ENCODE measurements around the gene CAT.
"Not testable (repeated sequence)": the region's sequence is repeated elsewhere in the genome, so short reads cannot be mapped to it uniquely, and the experiment has no call there.

CAT gene

DNA sequence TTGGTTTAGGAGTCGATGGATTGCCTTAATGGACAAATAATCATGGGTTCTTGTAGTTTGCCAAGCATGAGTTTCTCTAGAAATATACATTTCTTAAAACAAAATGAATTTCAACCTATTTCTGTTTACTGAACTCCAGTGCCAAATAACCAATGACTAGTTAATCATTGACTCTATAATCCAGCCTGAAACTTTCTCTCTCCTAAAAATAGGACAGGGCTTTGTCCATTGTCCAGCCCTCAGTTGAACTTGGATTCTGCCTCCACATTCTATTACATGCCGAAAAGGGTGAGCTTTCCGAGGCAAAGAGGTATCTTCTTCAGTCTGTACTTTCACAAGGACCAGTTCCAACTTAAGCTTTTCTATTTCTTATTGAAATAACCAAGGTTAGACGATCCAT, 23.2 kb upstream of the CAT start:
- H3K4me3 Mint-ChIP-seq, result no peak overlapping the region
- peaks cover 4% of the 10 kb centered on the region for H3K27me3 Mint-ChIP-seq
- peaks cover 11% of the 10 kb centered on the region for H3K36me3 Mint-ChIP-seq
- no peak overlapping the region for H3K27ac Mint-ChIP-seq
- H3K9me3 Mint-ChIP-seq (ENCODE audit: low read depth), result peaks cover 19% of the 10 kb centered on the region
- no peaks in the 10 kb centered on the region for H3K4me1 Mint-ChIP-seq (ENCODE audit: low read depth)

DNA sequence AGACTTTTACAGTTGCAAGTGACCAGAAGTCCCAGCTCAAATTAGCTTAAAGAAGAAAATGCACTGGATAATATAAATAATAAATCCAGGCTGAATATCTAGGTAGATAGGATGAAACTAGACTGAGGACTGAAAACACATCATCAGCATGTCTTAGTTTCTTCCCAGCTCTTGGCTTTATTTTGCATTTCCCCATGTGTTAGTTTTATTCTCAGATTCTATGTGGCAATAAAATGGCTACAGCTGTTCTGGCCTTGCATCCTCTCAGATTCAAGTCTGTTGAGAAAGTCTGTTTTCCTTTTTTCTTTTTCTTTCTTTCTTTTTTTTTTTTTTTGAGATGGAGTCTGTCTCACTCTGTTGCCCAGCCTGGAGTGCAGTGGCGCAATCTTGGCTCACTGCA, 22.6 kb upstream of the CAT start:
- Mint-ChIP-seq H3K27me3 (peaks cover 4% of the 10 kb centered on the region), H3K27ac (no peak overlapping the region), H3K36me3 (peaks cover 11% of the 10 kb centered on the region), H3K9me3 (ENCODE audit: low read depth) (peaks cover 19% of the 10 kb centered on the region), H3K4me1 (ENCODE audit: low read depth) (no peaks in the 10 kb centered on the region), H3K4me3 (no peak overlapping the region)

DNA sequence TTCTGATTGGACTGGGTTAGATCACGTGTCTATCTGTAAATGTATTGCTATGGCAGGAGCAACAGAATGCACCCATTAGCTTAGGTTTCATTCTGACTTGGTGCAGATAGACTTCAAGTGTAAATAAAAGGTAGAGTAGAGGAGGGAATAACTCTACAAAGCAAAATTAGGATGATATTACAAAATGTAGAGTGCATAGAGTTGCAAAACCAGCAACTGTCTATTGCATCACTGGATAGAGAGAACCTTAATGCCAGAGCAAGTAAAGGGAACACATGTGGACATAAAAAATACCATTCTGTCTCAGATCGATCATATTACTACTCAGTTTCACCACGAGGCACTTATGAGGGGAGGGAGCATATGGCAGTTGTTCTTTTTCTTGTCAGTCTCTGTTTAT, 22.0 kb upstream of the CAT start:
- Mint-ChIP-seq H3K9me3 (ENCODE audit: low read depth) (peaks cover 19% of the 10 kb centered on the region), H3K4me3 (no peak overlapping the region), H3K4me1 (ENCODE audit: low read depth) (no peaks in the 10 kb centered on the region), H3K27ac (no peak overlapping the region), H3K36me3 (peaks cover 11% of the 10 kb centered on the region), H3K27me3 (peaks cover 4% of the 10 kb centered on the region)

DNA sequence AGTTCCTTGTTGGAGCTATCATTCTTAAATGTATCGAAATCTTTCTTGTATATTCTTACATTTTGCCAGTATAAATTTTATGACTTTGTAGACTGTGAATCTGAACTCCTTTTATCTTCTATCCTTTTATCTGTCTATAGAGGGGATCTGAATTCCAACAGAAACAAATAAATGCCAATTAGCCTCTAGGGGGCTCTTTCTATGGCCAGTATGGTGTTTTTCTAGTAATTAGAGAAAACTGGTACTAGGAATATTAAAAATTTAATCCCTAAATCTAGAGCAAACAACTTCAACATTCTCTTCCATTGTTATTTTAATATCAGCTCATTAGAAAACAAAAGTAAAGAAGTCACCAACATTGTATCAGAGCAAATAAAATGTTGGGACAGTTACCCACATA, 21.5 kb upstream of the CAT start:
- Mint-ChIP-seq H3K4me3 (no peak overlapping the region), H3K4me1 (ENCODE audit: low read depth) (no peaks in the 10 kb centered on the region), H3K36me3 (peaks cover 11% of the 10 kb centered on the region), H3K27me3 (peaks cover 5% of the 10 kb centered on the region), H3K9me3 (ENCODE audit: low read depth) (peaks cover 19% of the 10 kb centered on the region), H3K27ac (no peak overlapping the region)

DNA sequence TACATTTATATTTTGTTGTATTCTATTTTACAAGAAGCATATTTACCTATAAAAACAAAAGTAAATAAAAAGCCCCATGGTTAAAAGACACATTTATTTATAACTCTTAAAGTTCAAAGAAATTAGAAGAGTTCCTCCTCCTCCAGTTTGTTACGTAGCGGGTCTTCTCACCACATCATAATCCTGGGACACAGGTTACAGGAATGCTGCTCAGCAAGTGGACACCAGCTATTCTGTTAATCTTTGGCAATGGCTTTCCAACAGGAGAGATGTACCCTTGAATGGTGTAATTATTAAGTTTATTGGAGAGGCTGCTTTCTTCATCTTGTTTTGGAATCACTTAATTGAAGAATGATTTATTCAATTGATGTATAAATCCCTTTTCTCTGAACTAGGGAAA, 19.6 kb upstream of the CAT start:
- H3K9me3 Mint-ChIP-seq (ENCODE audit: low read depth), result peaks cover 6% of the 10 kb centered on the region
- H3K4me1 Mint-ChIP-seq (ENCODE audit: low read depth), result no peaks in the 10 kb centered on the region
- no peak overlapping the region for H3K27ac Mint-ChIP-seq
- H3K27me3 Mint-ChIP-seq, result peaks cover 9% of the 10 kb centered on the region
- no peak overlapping the region for H3K4me3 Mint-ChIP-seq
- no peaks in the 10 kb centered on the region for H3K36me3 Mint-ChIP-seq

DNA sequence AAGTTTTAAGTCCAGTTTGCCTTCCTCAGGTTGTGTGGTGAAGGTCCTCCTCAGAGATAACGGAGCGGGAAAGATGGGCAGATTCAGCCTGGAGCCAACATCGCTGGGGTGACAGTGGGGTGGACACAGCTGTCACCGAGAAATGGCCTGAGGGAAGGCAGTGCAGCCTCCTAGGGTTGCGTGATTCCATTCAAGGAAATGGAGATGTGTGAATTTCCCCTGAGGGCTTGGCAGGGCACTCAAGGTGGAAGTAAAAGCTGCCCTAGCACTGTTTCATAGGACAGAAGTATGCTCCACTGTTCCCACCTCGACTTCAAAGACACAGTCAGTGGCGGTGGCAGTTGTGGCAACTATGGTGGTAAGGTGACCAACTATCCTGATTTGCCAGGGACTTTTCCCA, 15.4 kb upstream of the CAT start:
- H3K4me1 Mint-ChIP-seq (ENCODE audit: low read depth), result no peaks in the 10 kb centered on the region
- H3K27me3 Mint-ChIP-seq, result peaks cover 7% of the 10 kb centered on the region
- no peak overlapping the region for H3K4me3 Mint-ChIP-seq
- no peaks in the 10 kb centered on the region for H3K36me3 Mint-ChIP-seq
- no peak overlapping the region for H3K27ac Mint-ChIP-seq
- no peaks in the 10 kb centered on the region for H3K9me3 Mint-ChIP-seq (ENCODE audit: low read depth)

DNA sequence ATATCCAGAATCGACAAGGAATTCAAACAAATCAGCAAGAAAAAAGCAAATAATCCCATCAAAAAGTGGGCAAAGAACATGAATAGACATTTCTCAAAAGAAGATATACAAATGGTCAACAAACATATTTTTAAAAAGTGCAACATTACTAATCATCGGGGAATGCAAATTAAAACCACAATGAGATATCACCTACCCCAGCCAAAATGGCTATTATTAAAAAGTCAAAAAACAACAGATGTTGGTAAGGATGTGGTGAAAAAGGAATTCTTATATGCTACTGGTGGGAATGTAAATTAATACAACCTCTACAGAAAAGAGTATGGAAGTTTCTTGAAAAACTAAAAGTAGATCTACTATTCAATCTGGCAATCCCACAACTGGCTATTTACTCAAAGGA, 13.9 kb upstream of the CAT start:
- H3K27ac Mint-ChIP-seq; H3K4me3 Mint-ChIP-seq; H3K36me3 Mint-ChIP-seq; H3K4me1 Mint-ChIP-seq (ENCODE audit: low read depth); H3K9me3 Mint-ChIP-seq (ENCODE audit: low read depth); H3K27me3 Mint-ChIP-seq: not testable (repeated sequence)

DNA sequence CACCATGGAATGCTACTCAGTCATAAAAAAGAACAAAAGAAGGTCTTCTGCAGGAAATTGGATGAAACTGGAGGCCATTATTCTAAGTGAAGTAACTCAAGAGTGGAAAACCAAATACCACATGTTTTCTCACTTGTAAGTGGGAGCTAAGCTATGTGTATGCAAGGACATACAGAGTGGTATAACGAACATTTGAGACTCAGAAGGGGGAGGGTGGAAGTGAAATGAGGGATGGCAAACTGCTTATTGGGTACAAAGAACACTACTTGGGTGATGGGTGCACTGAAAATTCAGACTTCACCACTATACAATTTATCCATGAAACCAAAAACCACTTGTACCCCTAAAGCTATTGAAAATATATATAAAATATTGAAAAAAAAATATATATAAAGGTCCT, 13.4 kb upstream of the CAT start:
- Mint-ChIP-seq H3K9me3 (ENCODE audit: low read depth) (no peaks in the 10 kb centered on the region), H3K4me3 (no peak overlapping the region), H3K4me1 (ENCODE audit: low read depth) (peaks cover 3% of the 10 kb centered on the region), H3K36me3 (no peaks in the 10 kb centered on the region), H3K27me3 (peaks cover 5% of the 10 kb centered on the region), H3K27ac (no peak overlapping the region)

DNA sequence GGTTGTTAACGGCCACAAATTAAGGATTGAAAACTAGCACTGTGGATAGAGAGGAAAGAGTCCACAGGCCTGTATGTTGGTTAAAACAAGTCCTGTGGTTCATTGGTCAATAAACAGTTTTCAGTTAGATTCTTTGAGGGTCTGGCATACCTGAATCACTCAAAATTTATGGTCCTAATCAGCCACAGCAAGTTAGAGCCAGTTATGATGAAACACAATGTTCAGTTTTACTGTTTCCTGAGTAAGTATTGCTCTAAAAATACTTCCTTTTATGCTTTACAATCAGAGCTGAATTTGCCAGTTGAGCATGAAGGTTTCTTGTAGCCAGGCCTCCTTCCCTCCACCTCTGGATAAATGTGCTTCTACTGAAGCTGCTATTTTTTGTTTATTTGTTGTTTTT, 12.9 kb upstream of the CAT start:
- no peaks in the 10 kb centered on the region for H3K36me3 Mint-ChIP-seq
- H3K9me3 Mint-ChIP-seq (ENCODE audit: low read depth), result no peaks in the 10 kb centered on the region
- H3K27me3 Mint-ChIP-seq, result peaks cover 5% of the 10 kb centered on the region
- H3K4me1 Mint-ChIP-seq (ENCODE audit: low read depth), result peaks cover 3% of the 10 kb centered on the region
- no peak overlapping the region for H3K4me3 Mint-ChIP-seq
- no peak overlapping the region for H3K27ac Mint-ChIP-seq

DNA sequence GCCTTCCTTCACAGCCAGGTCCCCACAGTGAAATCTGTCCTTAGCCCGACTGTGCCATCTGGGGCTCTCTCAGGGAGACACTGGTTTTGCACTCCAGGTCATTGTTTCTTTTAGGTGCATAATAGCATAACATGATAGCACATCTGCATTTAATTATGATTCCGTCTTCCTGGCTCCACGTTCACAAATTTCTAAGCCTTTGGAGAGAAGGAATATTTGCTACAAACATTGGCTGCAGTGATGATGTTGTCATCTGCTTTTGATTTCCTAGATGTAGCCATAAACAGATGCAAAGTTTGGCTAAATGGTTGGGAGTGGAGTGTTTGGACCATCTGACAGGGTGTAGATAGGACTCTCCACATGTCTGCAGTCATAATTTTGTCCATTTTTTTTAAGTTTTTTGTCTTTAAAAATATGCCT, 12.0 kb upstream of the CAT start:
- H3K9me3 Mint-ChIP-seq (ENCODE audit: low read depth), result no peaks in the 10 kb centered on the region

DNA sequence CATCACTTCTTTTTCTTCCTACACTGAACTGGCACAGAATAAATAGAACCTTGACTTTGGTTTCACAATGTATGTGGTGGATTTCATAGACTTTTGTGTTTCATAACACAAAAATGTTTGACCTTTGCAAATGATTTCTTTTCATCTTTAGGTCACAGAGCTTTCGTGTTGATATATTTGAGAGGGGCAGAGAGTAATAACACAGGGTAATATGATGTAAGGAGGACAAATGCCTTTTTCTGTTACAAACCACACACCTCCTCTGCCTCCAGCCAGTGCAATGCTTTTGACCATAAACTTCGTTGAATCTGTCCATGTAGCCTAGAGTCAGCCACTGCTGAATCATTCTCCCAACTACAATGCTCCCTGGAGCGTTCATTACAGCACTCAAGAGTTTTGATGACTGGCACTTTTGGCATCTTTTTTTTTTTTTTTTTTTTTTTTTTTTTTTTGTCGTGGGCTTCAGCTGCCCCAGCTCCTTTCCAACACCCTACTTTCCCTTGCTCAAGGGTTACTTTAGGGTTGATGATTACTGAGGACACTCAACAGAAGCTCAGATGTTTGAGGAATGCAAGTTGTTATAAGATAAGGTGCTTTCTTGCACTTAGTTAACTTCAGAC, 11.4 kb upstream of the CAT start:
- Mint-ChIP-seq H3K36me3 (no peaks in the 10 kb centered on the region), H3K27me3 (peaks cover 3% of the 10 kb centered on the region), H3K27ac (no peak overlapping the region), H3K4me1 (ENCODE audit: low read depth) (peaks cover 3% of the 10 kb centered on the region), H3K4me3 (no peak overlapping the region), H3K9me3 (ENCODE audit: low read depth) (no peaks in the 10 kb centered on the region)

More for the DNA sequence above, 12.0 kb upstream of the CAT start:
- Mint-ChIP-seq H3K36me3 (no peaks in the 10 kb centered on the region), H3K4me3 (no peak overlapping the region), H3K4me1 (ENCODE audit: low read depth) (peaks cover 3% of the 10 kb centered on the region), H3K27ac (no peak overlapping the region), H3K27me3 (peaks cover 5% of the 10 kb centered on the region)

DNA sequence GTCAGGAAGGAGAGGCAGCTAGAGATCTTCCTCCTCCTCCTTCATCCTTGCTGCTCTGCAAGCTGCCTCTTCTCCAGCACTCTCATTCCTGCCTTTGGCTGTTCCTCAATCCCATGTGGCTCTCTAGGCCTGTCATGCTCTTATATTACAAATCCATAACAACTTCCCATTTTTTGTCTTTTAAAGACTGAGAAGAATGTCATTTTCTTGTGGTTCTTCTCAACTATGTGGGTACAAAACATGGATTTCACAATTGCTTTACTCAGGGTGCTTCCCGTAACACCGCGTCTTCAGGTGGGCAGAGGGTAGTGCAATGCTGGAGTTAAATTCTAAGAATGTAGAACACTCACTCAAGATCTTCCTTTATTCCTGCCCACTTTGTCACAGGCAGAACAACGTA, 6.8 kb upstream of the CAT start:
- peaks cover 2% of the 10 kb centered on the region for H3K27me3 Mint-ChIP-seq
- no peaks in the 10 kb centered on the region for H3K9me3 Mint-ChIP-seq (ENCODE audit: low read depth)
- no peak overlapping the region for H3K27ac Mint-ChIP-seq
- no peaks in the 10 kb centered on the region for H3K36me3 Mint-ChIP-seq
- no peak overlapping the region for H3K4me3 Mint-ChIP-seq
- peaks cover 3% of the 10 kb centered on the region for H3K4me1 Mint-ChIP-seq (ENCODE audit: low read depth)

DNA sequence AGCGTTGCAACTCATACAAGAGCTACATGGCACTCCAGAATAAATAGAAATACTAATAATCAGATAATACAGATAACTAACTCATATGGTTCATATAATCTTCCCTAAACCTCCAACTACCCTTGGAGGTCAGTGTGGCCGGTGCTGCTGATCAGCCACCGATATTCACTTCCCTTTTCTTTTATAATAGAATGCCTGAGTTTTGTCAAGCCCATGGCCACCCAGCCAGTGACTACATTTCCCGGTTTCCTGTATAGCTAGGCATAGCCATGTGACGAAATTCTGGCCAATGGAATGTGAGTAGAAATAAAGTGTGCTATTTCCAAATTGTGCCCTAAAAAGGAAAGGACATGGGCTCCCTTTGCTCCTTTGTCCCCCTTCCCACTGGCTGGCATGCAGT, 5.9 kb upstream of the CAT start:
- Mint-ChIP-seq H3K9me3 (ENCODE audit: low read depth) (no peaks in the 10 kb centered on the region), H3K27ac (no peak overlapping the region), H3K36me3 (no peaks in the 10 kb centered on the region), H3K4me3 (no peak overlapping the region), H3K4me1 (ENCODE audit: low read depth) (peaks cover 6% of the 10 kb centered on the region), H3K27me3 (peaks cover 2% of the 10 kb centered on the region)

DNA sequence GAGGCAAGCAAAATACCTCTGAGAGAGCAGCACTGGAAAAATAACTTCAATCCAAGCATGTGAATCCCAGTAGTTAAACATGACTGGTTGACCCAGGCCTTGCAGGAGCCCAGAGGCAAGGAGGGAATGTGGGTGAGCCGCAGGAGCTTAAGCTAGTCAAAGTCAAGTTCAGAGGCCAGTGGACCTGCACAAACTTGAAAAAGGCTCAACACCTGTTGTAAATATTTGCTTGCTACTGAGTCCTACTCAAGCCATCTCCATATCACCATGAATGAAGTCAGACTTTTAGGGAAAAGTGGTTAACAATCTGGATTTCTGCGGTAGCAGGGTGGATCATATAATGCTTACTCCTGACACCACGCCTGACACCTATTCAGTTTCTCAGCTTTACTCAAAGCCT, 4.8 kb upstream of the CAT start:
- Mint-ChIP-seq H3K36me3 (no peaks in the 10 kb centered on the region), H3K4me1 (ENCODE audit: low read depth) (peaks cover 10% of the 10 kb centered on the region), H3K27me3 (peaks cover 2% of the 10 kb centered on the region), H3K27ac (no peak overlapping the region), H3K4me3 (no peak overlapping the region), H3K9me3 (ENCODE audit: low read depth) (no peaks in the 10 kb centered on the region)

DNA sequence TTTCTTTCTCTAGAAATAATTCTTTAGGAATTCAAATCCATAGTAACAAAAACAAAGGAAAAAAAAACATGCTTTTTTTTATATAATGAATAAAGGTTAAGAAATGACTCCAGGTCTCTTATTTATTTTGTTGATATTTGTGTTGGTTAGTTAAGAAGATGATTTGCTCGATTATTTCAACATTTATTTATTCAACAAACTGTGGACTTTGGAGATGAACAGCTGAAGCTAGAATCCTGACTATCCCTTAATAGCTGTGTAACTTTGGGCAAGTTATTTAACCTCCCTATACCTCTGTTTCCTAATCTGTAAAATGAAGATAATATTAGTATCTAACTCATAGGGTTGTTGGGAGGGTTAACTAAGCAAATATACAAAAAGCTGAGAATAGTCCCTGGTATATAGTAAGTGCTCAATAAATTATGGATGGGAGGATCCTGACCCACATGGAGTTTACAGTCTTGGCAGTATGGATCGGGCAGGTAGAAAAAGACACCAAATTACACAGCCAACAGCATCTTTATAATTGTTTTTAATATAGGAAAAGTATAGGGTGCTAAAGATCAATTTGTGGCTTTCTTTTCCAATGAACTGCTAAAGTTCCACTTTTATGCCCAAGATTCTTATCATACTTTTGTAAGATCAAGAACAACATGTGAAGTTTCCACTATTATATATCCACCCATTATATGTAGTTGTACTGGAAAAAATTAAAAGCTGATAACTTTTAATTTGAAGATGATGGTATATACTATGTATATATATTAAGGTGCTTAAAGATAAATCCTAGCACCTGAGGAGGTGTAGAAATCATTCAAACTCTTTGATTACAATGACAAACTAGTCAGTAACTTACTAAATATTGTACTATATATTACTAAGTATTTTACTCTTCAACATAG, 1.3 kb upstream of the CAT start:
- Mint-ChIP-seq H3K27ac (no peak overlapping the region), H3K4me1 (ENCODE audit: low read depth) (peaks cover 31% of the 10 kb centered on the region), H3K36me3 (no peaks in the 10 kb centered on the region), H3K27me3 (peaks cover 2% of the 10 kb centered on the region), H3K4me3 (peak overlapping the region; percentile 98), H3K9me3 (ENCODE audit: low read depth) (no peaks in the 10 kb centered on the region)
